Gastroesophageal sphincter (tissue), 3 donors: Measurements from ENCODE around the gene HPCAL1.

Experiments used
- POLR2AphosphoS5 ChIP-seq: sonication (generic); formaldehyde crosslinking; IDR thresholded peaks from one replicate; pipeline ENCODE4 v1.6.1; 2017; ENCODE audit warnings: antibody characterized with exemption
- TF ChIP-seq, protein P1 (sequence below), 4 experiments: fragments of 200-600 bp in 2 of 4; fragments of 450-650 bp in 2 of 4; sonication (generic) in 1 of 4; IDR thresholded peaks; one replicate each; pipeline ENCODE4 v1.5.1; 2017 to 2019; ENCODE audit warnings: antibody characterized with exemption in 4 of 4, mild to moderate bottlenecking in 2 of 4, moderate library complexity in 2 of 4

DNA sequence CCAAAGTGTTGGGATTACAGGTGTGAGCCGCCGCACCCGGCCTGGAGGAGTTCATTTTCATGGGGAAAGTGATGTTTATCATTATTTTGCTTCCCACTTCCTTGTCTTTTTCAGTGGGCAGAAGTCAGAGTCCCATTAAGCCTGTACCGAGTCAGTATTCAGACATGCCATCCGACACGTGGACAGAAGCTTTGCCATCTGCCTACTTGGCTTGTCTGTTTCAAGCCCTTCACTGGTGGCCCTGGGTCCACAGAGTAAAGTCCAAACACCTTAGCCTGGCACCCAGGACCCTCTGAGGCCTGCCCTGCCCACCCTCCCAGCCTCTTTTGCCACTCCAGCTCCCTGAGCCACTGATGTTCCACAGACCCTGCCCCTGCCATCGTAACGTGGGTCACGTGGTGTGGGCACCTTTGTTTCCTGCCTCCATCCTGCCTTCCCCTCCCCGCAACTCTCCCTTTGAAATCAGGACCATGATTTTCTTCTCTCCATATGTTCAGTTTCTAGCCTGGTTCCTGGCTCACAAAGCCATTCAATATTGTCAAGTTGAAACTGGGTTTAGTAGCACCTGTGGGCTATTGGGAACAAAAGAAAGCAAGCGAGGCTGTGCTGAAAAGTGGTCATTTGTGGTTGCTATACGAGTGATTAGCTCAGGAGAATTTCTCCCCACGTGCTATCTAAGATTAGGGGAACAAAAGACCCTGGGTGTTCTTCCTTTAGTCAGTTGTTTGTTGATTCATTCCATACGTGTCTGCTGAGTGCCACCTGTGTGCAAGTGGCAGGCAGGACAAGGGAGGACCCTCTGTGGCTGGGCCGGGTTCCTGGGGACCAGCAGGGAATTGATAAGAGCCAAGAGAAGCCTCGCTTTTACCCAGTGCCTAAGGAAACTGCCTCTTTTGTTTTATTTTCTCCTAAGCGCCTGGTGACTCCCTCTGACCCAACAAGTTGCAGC lies 150.5 kb downstream of the HPCAL1 start:
- TF ChIP-seq POLR2AphosphoS5 = no peak
- TF ChIP-seq, protein P1, sequence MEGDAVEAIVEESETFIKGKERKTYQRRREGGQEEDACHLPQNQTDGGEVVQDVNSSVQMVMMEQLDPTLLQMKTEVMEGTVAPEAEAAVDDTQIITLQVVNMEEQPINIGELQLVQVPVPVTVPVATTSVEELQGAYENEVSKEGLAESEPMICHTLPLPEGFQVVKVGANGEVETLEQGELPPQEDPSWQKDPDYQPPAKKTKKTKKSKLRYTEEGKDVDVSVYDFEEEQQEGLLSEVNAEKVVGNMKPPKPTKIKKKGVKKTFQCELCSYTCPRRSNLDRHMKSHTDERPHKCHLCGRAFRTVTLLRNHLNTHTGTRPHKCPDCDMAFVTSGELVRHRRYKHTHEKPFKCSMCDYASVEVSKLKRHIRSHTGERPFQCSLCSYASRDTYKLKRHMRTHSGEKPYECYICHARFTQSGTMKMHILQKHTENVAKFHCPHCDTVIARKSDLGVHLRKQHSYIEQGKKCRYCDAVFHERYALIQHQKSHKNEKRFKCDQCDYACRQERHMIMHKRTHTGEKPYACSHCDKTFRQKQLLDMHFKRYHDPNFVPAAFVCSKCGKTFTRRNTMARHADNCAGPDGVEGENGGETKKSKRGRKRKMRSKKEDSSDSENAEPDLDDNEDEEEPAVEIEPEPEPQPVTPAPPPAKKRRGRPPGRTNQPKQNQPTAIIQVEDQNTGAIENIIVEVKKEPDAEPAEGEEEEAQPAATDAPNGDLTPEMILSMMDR (IDR thresholded peaks at IDR 0.05) = no peak
